Activated CD8-positive, alpha-beta T cell treated with anti-CD3 and anti-CD28 coated beads for 36 hours (primary cell): ENCODE measurements around the gene ATG2A. TPM values are rescaled to one million over a fixed set of nuclear protein-coding genes. Genes with fewer than 3 reads are reported as not detected.

ENCODE experiments used
- ATAC-seq: fragments of 200-7000 bp; cut with Tn5 transposase; one replicate; pipeline ENCODE4 v1.10.0; 2021; ENCODE audit warnings: mild to moderate bottlenecking, moderate library complexity
- CTCF ChIA-PET: fragments of 350-600 bp; sonication (Branson Sonifier 250); formaldehyde crosslinking; loops from one replicate; lab custom pipeline; 2021; ENCODE audit warnings: antibody characterized with exemption; lab: Charles Lee
- POLR2A ChIA-PET: fragments of 350-600 bp; sonication (Branson Sonifier 250); formaldehyde crosslinking; loops from one replicate; lab custom pipeline; 2021; ENCODE audit warnings: antibody characterized with exemption; lab: Charles Lee
- DNase-seq: peaks from one replicate; pipeline ENCODE4 v3.0.0-alpha.2; 2020
- H3K27ac Mint-ChIP-seq: one replicate; pipeline ENCODE4 v1.8.0; 2021; ENCODE audit warnings: mild to moderate bottlenecking, mixed read lengths
- H3K27me3 Mint-ChIP-seq: one replicate; pipeline ENCODE4 v1.8.0; 2021; ENCODE audit warnings: mixed read lengths
- H3K36me3 Mint-ChIP-seq: one replicate; pipeline ENCODE4 v1.8.0; 2021; ENCODE audit warnings: low read depth, mixed read lengths
- H3K4me1 Mint-ChIP-seq: one replicate; pipeline ENCODE4 v1.8.0; 2021; ENCODE audit warnings: low read depth, mixed read lengths
- H3K4me3 Mint-ChIP-seq: one replicate; pipeline ENCODE4 v1.8.0; 2021; ENCODE audit warnings: mild to moderate bottlenecking, moderate library complexity, mixed read lengths
- H3K9me3 Mint-ChIP-seq: one replicate; pipeline ENCODE4 v1.8.0; 2021; ENCODE audit warnings: mixed read lengths
- CTCF ChIP-seq: fragments of 200-600 bp; IDR thresholded peaks from one replicate; pipeline ENCODE4 v1.8.0; 2022; ENCODE audit warnings: antibody characterized with exemption, mild to moderate bottlenecking
- intact Hi-C: fragments of 100-400 bp; cut with micrococcal nuclease; formaldehyde crosslinking; loops from one replicate; pipeline ENCODE4 v1.10.0; 2022
- total RNA-seq, 2 experiments: library from RNA; stranded (reverse); gene quantifications; one replicate each; pipeline ENCODE4 v1.2.3, GENCODE V29; 2021

The ATG2A gene
- total RNA-seq, 2 experiments from 2014 or later = 17.1 to 17.5 TPM

- Mint-ChIP-seq H3K27me3 (no peaks in the 10 kb centered on the region), H3K4me1 (peaks cover 92% of the 10 kb centered on the region), H3K4me3 (peak overlapping the region; percentile 50), H3K36me3 (peaks cover 41% of the 10 kb centered on the region), H3K27ac (peak overlapping the region; percentile 88), H3K9me3 (peaks cover 11% of the 10 kb centered on the region)
- TF ChIP-seq CTCF = no peak
- DNase-seq (no peak), ATAC-seq (no peak)
- POLR2A ChIA-PET = interaction anchor here (0.6 to 26.2 kb wide), 4 partner anchors 11 to 556 kb away, joined by 3 to 768 read pairs (median 162); partner anchors contain the start of genes CDC42BPG and EHD1
- CTCF ChIA-PET = interaction anchor here (13.5 to 28.9 kb wide), 2 partner anchors 15 to 19 kb away, joined by 316 to 1168 read pairs; partner anchors contain the start of genes CDC42BPG and EHD1
- intact Hi-C loops = no loop called here
Measured at GRCh38 chr11:64867748-64868462, 49.1 kb downstream of the ATG2A start.

DNA sequence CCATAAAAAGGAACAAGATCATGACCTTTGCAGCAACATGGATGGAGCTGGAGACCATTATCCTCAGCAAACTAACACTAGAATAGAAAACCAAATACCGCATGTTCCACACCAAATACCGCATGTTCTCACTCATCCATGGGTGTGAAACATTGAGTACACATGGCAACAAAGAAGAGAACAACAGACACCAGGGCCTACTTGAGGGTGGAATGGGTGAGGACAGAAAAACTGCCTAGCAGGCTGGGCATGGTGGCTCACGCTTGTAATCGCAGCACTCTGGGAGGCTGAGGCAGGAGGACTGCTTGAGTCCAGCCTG lies 50.9 kb downstream of the ATG2A start:
- POLR2A ChIA-PET = interaction anchor here (15.4 to 26.2 kb wide), 2 partner anchors 13 kb away, joined by 320 to 768 read pairs; partner anchors contain the start of genes CDC42BPG and EHD1
- no peaks in the 10 kb centered on the region for H3K27me3 Mint-ChIP-seq
- DNase-seq (no peak), ATAC-seq (no peak)
- H3K36me3 Mint-ChIP-seq = peaks cover 29% of the 10 kb centered on the region
- CTCF ChIA-PET = interaction anchor here (13.5 to 28.9 kb wide), 2 partner anchors 13 to 20 kb away, joined by 316 to 1168 read pairs; partner anchors contain the start of genes CDC42BPG and EHD1
- peak overlapping the region; percentile 66 for H3K4me3 Mint-ChIP-seq
- intact Hi-C loops = no loop called here
- peaks cover 11% of the 10 kb centered on the region for H3K9me3 Mint-ChIP-seq
- peak overlapping the region; percentile 95 for H3K27ac Mint-ChIP-seq
- no peak for TF ChIP-seq CTCF
- peaks cover 93% of the 10 kb centered on the region for H3K4me1 Mint-ChIP-seq

DNA sequence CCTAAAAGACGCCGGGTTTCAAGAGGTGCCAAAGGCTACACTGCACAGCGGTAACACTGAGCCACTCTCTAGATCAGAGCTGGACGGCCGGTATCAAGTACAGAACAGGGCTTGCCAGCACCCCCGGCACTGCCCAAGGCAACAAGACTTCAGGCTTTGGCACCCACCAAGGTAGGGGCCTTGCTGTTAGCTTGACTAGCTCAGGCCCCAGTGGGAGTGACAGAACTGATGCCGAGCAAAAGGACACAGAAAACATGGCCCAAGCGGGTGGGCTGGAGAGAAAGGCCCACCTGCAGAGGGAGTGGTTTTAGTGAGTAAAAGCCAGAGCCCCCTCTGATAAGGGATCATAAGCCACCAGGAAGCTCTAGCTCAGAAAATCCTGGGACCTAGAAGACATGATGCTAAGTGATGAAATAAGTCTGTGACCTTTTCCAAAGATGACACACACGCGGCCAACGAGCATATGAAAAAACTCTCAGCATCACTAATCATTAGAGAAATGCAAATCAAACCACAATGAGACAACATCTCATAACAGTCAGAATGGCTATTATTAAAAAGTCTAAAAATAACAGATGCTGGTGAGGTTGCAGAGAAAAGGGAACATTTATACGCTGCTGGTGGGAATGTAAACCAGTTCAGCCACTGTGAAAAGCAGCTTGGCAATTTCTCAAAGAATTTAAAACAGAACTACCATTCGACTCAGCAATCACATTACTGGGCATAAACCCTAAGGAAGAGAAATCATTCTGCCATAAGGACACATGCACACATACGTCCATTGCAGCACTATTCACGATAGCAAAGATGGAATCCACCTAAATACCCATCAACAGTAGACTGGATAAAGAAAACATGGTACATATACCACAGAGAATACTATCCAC lies 51.5 kb downstream of the ATG2A start:
- TF ChIP-seq CTCF = no peak
- Mint-ChIP-seq H3K4me3 (peak overlapping the region; percentile 66), H3K9me3 (peaks cover 11% of the 10 kb centered on the region), H3K4me1 (peaks cover 92% of the 10 kb centered on the region), H3K36me3 (peaks cover 28% of the 10 kb centered on the region), H3K27me3 (no peaks in the 10 kb centered on the region), H3K27ac (peak overlapping the region; percentile 95)
- peak; percentile 19 for ATAC-seq
- ChIA-PET POLR2A (interaction anchor here (0.7 to 26.2 kb wide), 3 partner anchors 12 to 554 kb away, joined by 3 to 768 read pairs (median 320); partner anchors contain the start of genes CDC42BPG and EHD1), CTCF (interaction anchor here (13.5 to 28.9 kb wide), 2 partner anchors 13 to 21 kb away, joined by 316 to 1168 read pairs; partner anchors contain the start of genes CDC42BPG and EHD1)
- intact Hi-C loops = no loop called here
- DNase-seq = peak; percentile 72

DNA sequence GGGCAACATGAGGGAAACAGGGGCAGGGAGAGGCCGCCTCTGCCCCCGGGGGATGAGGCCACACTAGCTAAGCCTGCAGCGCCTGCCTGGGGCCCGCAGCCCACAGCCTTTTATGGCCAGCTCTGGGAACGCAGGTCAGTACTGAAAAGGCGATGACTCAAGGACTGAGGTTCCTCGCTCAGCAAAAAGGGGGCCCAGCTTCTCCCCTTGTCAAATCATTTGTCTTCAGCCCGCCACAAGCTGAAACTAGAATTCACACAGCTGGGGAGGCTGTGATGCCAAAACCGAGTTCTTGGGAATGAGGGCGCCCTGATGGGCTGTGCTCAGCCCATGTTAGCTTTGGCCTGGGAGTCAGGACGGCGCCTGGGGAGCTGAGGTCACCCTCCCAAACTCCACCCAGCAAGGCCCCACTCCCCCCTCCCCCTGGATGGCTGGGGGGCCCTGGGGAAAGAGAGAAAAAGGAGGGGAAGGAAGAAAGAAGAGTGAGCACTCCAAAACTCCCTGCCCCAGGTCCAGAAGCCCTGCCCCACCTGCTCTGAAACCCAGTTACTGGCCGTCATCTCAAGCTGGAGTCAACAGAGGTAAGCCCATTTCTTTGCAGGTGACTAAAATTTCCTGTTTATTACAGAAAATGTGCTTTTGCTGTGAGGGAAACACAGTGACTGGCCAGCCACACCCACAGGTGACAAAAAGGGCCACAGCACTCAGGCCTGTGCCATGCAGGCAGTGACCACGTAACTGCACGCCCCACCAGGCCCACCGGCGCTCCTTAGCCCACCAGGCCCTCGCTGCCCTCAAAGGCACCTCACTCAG lies 52.3 kb downstream of the ATG2A start:
- intact Hi-C loops = no loop called here
- Mint-ChIP-seq H3K27me3 (no peaks in the 10 kb centered on the region), H3K4me1 (peaks cover 91% of the 10 kb centered on the region), H3K27ac (peak overlapping the region; percentile 95), H3K4me3 (peak overlapping the region; percentile 66), H3K9me3 (peaks cover 11% of the 10 kb centered on the region), H3K36me3 (peaks cover 33% of the 10 kb centered on the region)
- DNase-seq = peak; percentile 89
- TF ChIP-seq CTCF = no peak
- CTCF ChIA-PET = interaction anchor here (1.2 to 28.9 kb wide), 4 partner anchors 12 to 249 kb away, joined by 3 to 1168 read pairs (median 160); partner anchors contain the start of genes ARL2, CDC42BPG and EHD1
- ATAC-seq = peak; percentile 61
- POLR2A ChIA-PET = interaction anchor here (0.9 to 26.2 kb wide), 4 partner anchors 12 to 257 kb away, joined by 3 to 768 read pairs (median 162); partner anchors contain the start of genes CDC42BPG, EHD1, FAU and MRPL49
